HUES64 (cell line): ENCODE data around the gene RTN4.

Source experiments
- H3K27ac ChIP-seq: 2 replicates; pipeline ENCODE4 v1.7.0; 2013; ENCODE audit warnings: low read depth, low read length, inconsistent platforms
- H3K27me3 ChIP-seq: 2 replicates; pipeline ENCODE4 v1.6.1; 2013; ENCODE audit warnings: mild to moderate bottlenecking, low read length; ENCODE audit not compliant: insufficient read depth
- H3K36me3 ChIP-seq: 2 replicates; pipeline ENCODE4 v1.6.1; 2013; ENCODE audit warnings: mild to moderate bottlenecking, low read length; ENCODE audit not compliant: insufficient read depth
- H3K4me1 ChIP-seq: 2 replicates; pipeline ENCODE4 v1.6.1; 2013; ENCODE audit warnings: mild to moderate bottlenecking, low read length, moderate library complexity; ENCODE audit not compliant: insufficient read depth
- H3K4me3 ChIP-seq: 2 replicates; pipeline ENCODE4 v1.5.1; 2013; ENCODE audit warnings: mild to moderate bottlenecking, low read length, moderate library complexity
- H3K9ac ChIP-seq: 2 replicates; pipeline ENCODE4 v1.6.1; 2013; ENCODE audit warnings: mild to moderate bottlenecking, low read depth, low read length
- H3K9me3 ChIP-seq: 2 replicates; pipeline ENCODE4 v1.6.1; 2013; ENCODE audit warnings: low read depth, low read length; ENCODE audit not compliant: insufficient read depth
- WGBS: fragments of 150-250, 120-280 bp; methylation state at CpG from one replicate; pipeline ENCODE4 v1.1.7; 2013; ENCODE audit warnings: missing lambda C conversion rate; 5-methylcytosine and 5-hydroxymethylcytosine counted together

RTN4 gene

GRCh38 chr2:55014962-55015939, 35.0 kb downstream of the RTN4 start:
- H3K9ac ChIP-seq = no peak overlapping the region
- peaks cover 85% of the 10 kb centered on the region for H3K4me1 ChIP-seq
- no peak overlapping the region for H3K27ac ChIP-seq
- no peaks in the 10 kb centered on the region for H3K9me3 ChIP-seq
- no peak overlapping the region for H3K4me3 ChIP-seq
- H3K27me3 ChIP-seq = no peaks in the 10 kb centered on the region
- WGBS = 82% methylated on average over 4 of the region's 6 CpGs
- peaks cover 6% of the 10 kb centered on the region; the same call in 1 of the 2 replicates for H3K36me3 ChIP-seq

- peaks cover 6% of the 10 kb centered on the region; the same call in 1 of the 2 replicates for H3K36me3 ChIP-seq
- no peaks in the 10 kb centered on the region for H3K9me3 ChIP-seq
- no peak overlapping the region for H3K4me3 ChIP-seq
- H3K4me1 ChIP-seq = peaks cover 84% of the 10 kb centered on the region
- H3K9ac ChIP-seq = no peak overlapping the region
- WGBS = no CpG with 5 or more reads among the region's 1 CpG
- no peaks in the 10 kb centered on the region for H3K27me3 ChIP-seq
- H3K27ac ChIP-seq = no peak overlapping the region
Measured at GRCh38 chr2:55013936-55014335, 36.3 kb downstream of the RTN4 start.

GRCh38 chr2:55012672-55013484, 37.4 kb downstream of the RTN4 start:
- no peak overlapping the region for H3K27ac ChIP-seq
- H3K4me3 ChIP-seq = no peak overlapping the region
- peaks cover 83% of the 10 kb centered on the region for H3K4me1 ChIP-seq
- H3K36me3 ChIP-seq = peaks cover 5% of the 10 kb centered on the region; the same call in 1 of the 2 replicates
- WGBS = 92% methylated on average over 2 of the region's 2 CpGs
- no peaks in the 10 kb centered on the region for H3K27me3 ChIP-seq
- H3K9me3 ChIP-seq = no peaks in the 10 kb centered on the region
- no peak overlapping the region for H3K9ac ChIP-seq

- H3K9ac ChIP-seq = no peak overlapping the region
- peaks cover 87% of the 10 kb centered on the region for H3K4me1 ChIP-seq
- H3K27me3 ChIP-seq = no peaks in the 10 kb centered on the region
- no peaks in the 10 kb centered on the region; the same call in 1 of the 2 replicates for H3K36me3 ChIP-seq
- 92% methylated on average over 4 of the region's 6 CpGs for WGBS
- 0 out of 2 replicates have a peak overlapping the region, but pooled peaks have one; percentile 14 for H3K27ac ChIP-seq
- no peak overlapping the region for H3K4me3 ChIP-seq
- no peaks in the 10 kb centered on the region for H3K9me3 ChIP-seq
Measured at GRCh38 chr2:55011831-55012671, 38.2 kb downstream of the RTN4 start.

GRCh38 chr2:55010915-55011314, 39.3 kb downstream of the RTN4 start:
- Histone ChIP-seq H3K27me3 (no peaks in the 10 kb centered on the region), H3K9me3 (no peaks in the 10 kb centered on the region), H3K4me1 (peaks cover 81% of the 10 kb centered on the region), H3K9ac (no peak overlapping the region), H3K27ac (no peak overlapping the region), H3K4me3 (no peak overlapping the region), H3K36me3 (no peaks in the 10 kb centered on the region)
- WGBS = 96% methylated on average over 2 of the region's 2 CpGs

GRCh38 chr2:55010149-55010591, 40.1 kb downstream of the RTN4 start:
- Histone ChIP-seq H3K27me3 (no peaks in the 10 kb centered on the region), H3K4me3 (no peak overlapping the region), H3K9me3 (no peaks in the 10 kb centered on the region), H3K36me3 (no peaks in the 10 kb centered on the region), H3K9ac (no peak overlapping the region), H3K27ac (no peak overlapping the region), H3K4me1 (peaks cover 75% of the 10 kb centered on the region)
- WGBS = 81% methylated on average over 4 of the region's 5 CpGs

- H3K9me3 ChIP-seq = no peaks in the 10 kb centered on the region
- H3K4me1 ChIP-seq = peaks cover 75% of the 10 kb centered on the region
- H3K9ac ChIP-seq = no peak overlapping the region
- H3K4me3 ChIP-seq = no peak overlapping the region
- no peaks in the 10 kb centered on the region for H3K36me3 ChIP-seq
- WGBS = 84% methylated on average over 7 of the region's 7 CpGs
- H3K27ac ChIP-seq = no peak overlapping the region
- no peaks in the 10 kb centered on the region for H3K27me3 ChIP-seq
Measured at GRCh38 chr2:55009277-55010060, 40.8 kb downstream of the RTN4 start.

- H3K4me1 ChIP-seq = peaks cover 63% of the 10 kb centered on the region
- no peaks in the 10 kb centered on the region for H3K36me3 ChIP-seq
- H3K9me3 ChIP-seq = no peaks in the 10 kb centered on the region
- H3K27me3 ChIP-seq = no peaks in the 10 kb centered on the region
- no peak overlapping the region for H3K27ac ChIP-seq
- no peak overlapping the region for H3K4me3 ChIP-seq
- no peak overlapping the region for H3K9ac ChIP-seq
- 82% methylated on average over 2 of the region's 3 CpGs for WGBS
Measured at GRCh38 chr2:55006306-55006705, 43.9 kb downstream of the RTN4 start.

GRCh38 chr2:55003706-55004639, 46.3 kb downstream of the RTN4 start:
- no peaks in the 10 kb centered on the region for H3K9me3 ChIP-seq
- no peak overlapping the region for H3K4me3 ChIP-seq
- no peak overlapping the region for H3K9ac ChIP-seq
- no peaks in the 10 kb centered on the region for H3K36me3 ChIP-seq
- 93% methylated on average over 10 of the region's 10 CpGs for WGBS
- H3K27me3 ChIP-seq = no peaks in the 10 kb centered on the region
- H3K27ac ChIP-seq = no peak overlapping the region
- peaks cover 62% of the 10 kb centered on the region for H3K4me1 ChIP-seq
